Right atrium auricular region (tissue), 2 donors: ENCODE results near the gene RAD50. TPM values are rescaled to one million over a fixed set of nuclear protein-coding genes. Genes with fewer than 3 reads are reported as not detected.
"Not testable (repeated sequence)": the region's sequence is repeated elsewhere in the genome, so short reads cannot be mapped to it uniquely, and the experiment has no call there.

Experiments
- DNase-seq: peaks from one replicate; pipeline ENCODE4 v3.0.0-alpha.2; 2019; ENCODE audit warnings: low spot score
- H3K27ac ChIP-seq, 2 donors: fragments of 200-600 bp; sonication (generic); 1 replicate in 1 of 2; 2 replicates in 1 of 2; pipeline ENCODE4 v1.5.1; 2016 to 2019
- H3K27me3 ChIP-seq, 2 donors: fragments of 200-600 bp; sonication (generic); one replicate each; pipeline versions ENCODE4 v1.5.1 to v1.6.0; 2017 to 2019
- H3K36me3 ChIP-seq: fragments of 200-600 bp; sonication (generic); one replicate; pipeline ENCODE4 v1.5.1; 2016
- H3K4me1 ChIP-seq, 2 donors: fragments of 200-600 bp; sonication (generic); one replicate each; pipeline versions ENCODE4 v1.5.1 to v1.6.0; 2017 to 2019
- H3K4me3 ChIP-seq, 2 donors: fragments of 200-600 bp; sonication (generic); 1 replicate in 1 of 2; 2 replicates in 1 of 2; pipeline ENCODE4 v1.5.1; 2017 to 2019; ENCODE audit warnings: mild to moderate bottlenecking in 1 of 2, moderate library complexity in 1 of 2
- H3K9me3 ChIP-seq, 2 donors: fragments of 200-600 bp; sonication (generic); one replicate each; pipeline ENCODE4 v1.5.1; 2019
- CTCF ChIP-seq, 2 donors: fragments of 200-600 bp; sonication (generic); IDR thresholded peaks; one replicate each; pipeline ENCODE4 v1.5.1; 2019; ENCODE audit warnings: antibody characterized with exemption in 2 of 2
- total RNA-seq, 2 donors: library from RNA; depleted of rRNA; stranded (reverse); fragments of >200 nt; gene quantifications; one replicate each; pipeline ENCODE4 v1.1.0, GENCODE V29; 2016

Gene RAD50
- total RNA-seq, 2 donors from 2014 or later, result 11.5 to 18.6 TPM

- Histone ChIP-seq H3K4me1 (no peaks in the 10 kb centered on the region), H3K27ac (no peak overlapping the region), H3K4me3 (no peak overlapping the region), H3K9me3 (no peaks in the 10 kb centered on the region), H3K36me3 (no peaks in the 10 kb centered on the region), H3K27me3 (no peaks in the 10 kb centered on the region)
- no peak for TF ChIP-seq CTCF (IDR thresholded peaks at IDR 0.05)
- DNase-seq, result no peak
Observed at GRCh38 chr5:132686193-132686592, 129.4 kb downstream of the RAD50 start.

- Histone ChIP-seq H3K4me1 (no peaks in the 10 kb centered on the region), H3K36me3 (no peaks in the 10 kb centered on the region), H3K9me3 (no peaks in the 10 kb centered on the region), H3K27me3 (no peaks in the 10 kb centered on the region), H3K4me3 (no peak overlapping the region), H3K27ac (no peak overlapping the region)
- TF ChIP-seq CTCF (IDR thresholded peaks at IDR 0.05), result no peak
- no peak for DNase-seq
Observed at GRCh38 chr5:132687995-132688394, 131.2 kb downstream of the RAD50 start.

- Histone ChIP-seq H3K36me3 (no peaks in the 10 kb centered on the region), H3K4me3 (no peak overlapping the region), H3K27me3 (no peaks in the 10 kb centered on the region), H3K4me1 (no peaks in the 10 kb centered on the region), H3K9me3 (no peaks in the 10 kb centered on the region), H3K27ac (no peak overlapping the region)
- DNase-seq, result no peak
- TF ChIP-seq CTCF (IDR thresholded peaks at IDR 0.05), result no peak
Observed at GRCh38 chr5:132688536-132689339, 132.0 kb downstream of the RAD50 start.

GRCh38 chr5:132689513-132689912 lies 132.7 kb downstream of the RAD50 start:
- no peaks in the 10 kb centered on the region for H3K36me3 ChIP-seq
- no peak for TF ChIP-seq CTCF (IDR thresholded peaks at IDR 0.05)
- H3K27ac ChIP-seq, result no peak overlapping the region
- H3K27me3 ChIP-seq, result no peaks in the 10 kb centered on the region
- H3K4me1 ChIP-seq, result no peaks in the 10 kb centered on the region
- no peaks in the 10 kb centered on the region for H3K9me3 ChIP-seq
- no peak for DNase-seq
- no peak overlapping the region for H3K4me3 ChIP-seq

- H3K4me1 ChIP-seq, result no peaks in the 10 kb centered on the region
- H3K27me3 ChIP-seq, result no peaks in the 10 kb centered on the region
- no peaks in the 10 kb centered on the region for H3K36me3 ChIP-seq
- H3K4me3 ChIP-seq, result no peak overlapping the region
- H3K27ac ChIP-seq, result no peak overlapping the region
- no peak for TF ChIP-seq CTCF (IDR thresholded peaks at IDR 0.05)
- no peaks in the 10 kb centered on the region for H3K9me3 ChIP-seq
- DNase-seq, result no peak
Observed at GRCh38 chr5:132690156-132690555, 133.4 kb downstream of the RAD50 start.

- H3K4me3 ChIP-seq, H3K4me1 ChIP-seq, H3K36me3 ChIP-seq, H3K27me3 ChIP-seq, H3K9me3 ChIP-seq, H3K27ac ChIP-seq, DNase-seq: not testable (repeated sequence)
Observed at GRCh38 chr5:132691755-132692631, 135.2 kb downstream of the RAD50 start.
